Osteocyte (in vitro differentiated cells): ENCODE results near the gene PLA1A. TPM values are rescaled to one million over a fixed set of nuclear protein-coding genes. Genes with fewer than 3 reads are reported as not detected.

ENCODE experiments used
- DNase-seq: peaks from one replicate; pipeline ENCODE4 v3.0.0; 2021; ENCODE audit warnings: mixed read lengths; ENCODE audit not compliant: unreplicated experiment; ENCODE audit errors: extremely low spot score
- H3K27ac Mint-ChIP-seq: one replicate; pipeline ENCODE4 v1.8.0; 2021; ENCODE audit warnings: mild to moderate bottlenecking, mixed read lengths; ENCODE audit not compliant: unreplicated experiment
- H3K27me3 Mint-ChIP-seq: one replicate; pipeline ENCODE4 v1.8.0; 2021; ENCODE audit warnings: mixed read lengths; ENCODE audit not compliant: unreplicated experiment
- H3K36me3 Mint-ChIP-seq: one replicate; pipeline ENCODE4 v1.8.0; 2021; ENCODE audit warnings: mixed read lengths; ENCODE audit not compliant: unreplicated experiment
- H3K4me1 Mint-ChIP-seq: one replicate; pipeline ENCODE4 v1.8.0; 2021; ENCODE audit warnings: mixed read lengths; ENCODE audit not compliant: unreplicated experiment
- H3K4me3 Mint-ChIP-seq: one replicate; pipeline ENCODE4 v1.8.0; 2021; ENCODE audit warnings: mild to moderate bottlenecking, moderate library complexity, mixed read lengths; ENCODE audit not compliant: unreplicated experiment
- H3K9me3 Mint-ChIP-seq: one replicate; pipeline ENCODE4 v1.8.0; 2021; ENCODE audit warnings: mixed read lengths; ENCODE audit not compliant: unreplicated experiment
- total RNA-seq: library from RNA; stranded (reverse); gene quantifications from 2 replicates; pipeline ENCODE4 v1.2.1, GENCODE V29; 2021
- TF ChIP-seq, protein P1 (sequence below): fragments of 200-600 bp; sonication (generic); IDR thresholded peaks from 2 replicates; pipeline ENCODE4 v1.5.0; 2021; ENCODE audit warnings: antibody characterized with exemption, mild to moderate bottlenecking, moderate library complexity

PLA1A gene
- total RNA-seq, 1 donor from 2014 or later, result 0.86 TPM

- H3K9me3 Mint-ChIP-seq, result no peaks in the 10 kb centered on the region
- peaks cover 10% of the 10 kb centered on the region for H3K27me3 Mint-ChIP-seq
Measured at GRCh38 chr3:119616056-119616455, 18.4 kb downstream of the PLA1A start.

DNA sequence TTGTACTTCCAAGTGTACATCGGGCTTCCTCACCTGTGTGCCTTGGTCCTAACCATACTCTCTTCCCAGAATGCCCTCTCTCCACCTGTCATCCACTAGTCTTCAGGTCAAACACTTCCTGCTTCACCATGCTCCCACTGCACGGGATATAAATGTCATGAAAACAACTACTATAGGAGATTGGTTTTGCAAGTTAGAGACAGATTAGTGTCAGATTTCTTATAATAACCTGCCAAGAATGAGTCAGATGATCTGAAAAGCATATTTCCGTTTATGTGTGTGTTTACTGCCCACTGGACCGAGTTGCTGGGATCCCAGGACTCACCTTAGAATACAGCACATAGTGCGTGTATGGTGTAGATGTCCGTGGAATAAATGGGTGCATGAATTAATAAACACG lies 21.4 kb downstream of the PLA1A start:
- no peak overlapping the region for H3K27ac Mint-ChIP-seq
- no peak for DNase-seq
- no peak overlapping the region for H3K4me3 Mint-ChIP-seq
- TF ChIP-seq, protein P1, sequence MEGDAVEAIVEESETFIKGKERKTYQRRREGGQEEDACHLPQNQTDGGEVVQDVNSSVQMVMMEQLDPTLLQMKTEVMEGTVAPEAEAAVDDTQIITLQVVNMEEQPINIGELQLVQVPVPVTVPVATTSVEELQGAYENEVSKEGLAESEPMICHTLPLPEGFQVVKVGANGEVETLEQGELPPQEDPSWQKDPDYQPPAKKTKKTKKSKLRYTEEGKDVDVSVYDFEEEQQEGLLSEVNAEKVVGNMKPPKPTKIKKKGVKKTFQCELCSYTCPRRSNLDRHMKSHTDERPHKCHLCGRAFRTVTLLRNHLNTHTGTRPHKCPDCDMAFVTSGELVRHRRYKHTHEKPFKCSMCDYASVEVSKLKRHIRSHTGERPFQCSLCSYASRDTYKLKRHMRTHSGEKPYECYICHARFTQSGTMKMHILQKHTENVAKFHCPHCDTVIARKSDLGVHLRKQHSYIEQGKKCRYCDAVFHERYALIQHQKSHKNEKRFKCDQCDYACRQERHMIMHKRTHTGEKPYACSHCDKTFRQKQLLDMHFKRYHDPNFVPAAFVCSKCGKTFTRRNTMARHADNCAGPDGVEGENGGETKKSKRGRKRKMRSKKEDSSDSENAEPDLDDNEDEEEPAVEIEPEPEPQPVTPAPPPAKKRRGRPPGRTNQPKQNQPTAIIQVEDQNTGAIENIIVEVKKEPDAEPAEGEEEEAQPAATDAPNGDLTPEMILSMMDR, result no peak
- H3K27me3 Mint-ChIP-seq, result peaks cover 4% of the 10 kb centered on the region
- H3K36me3 Mint-ChIP-seq, result no peaks in the 10 kb centered on the region
- no peaks in the 10 kb centered on the region for H3K4me1 Mint-ChIP-seq
- no peaks in the 10 kb centered on the region for H3K9me3 Mint-ChIP-seq

More at GRCh38 chr3:119616056-119616455, 18.4 kb downstream of the PLA1A start:
- no peak overlapping the region for H3K4me3 Mint-ChIP-seq
- H3K4me1 Mint-ChIP-seq, result no peaks in the 10 kb centered on the region
- peaks cover 3% of the 10 kb centered on the region for H3K36me3 Mint-ChIP-seq
- H3K27ac Mint-ChIP-seq, result no peak overlapping the region
- DNase-seq, result no peak
- TF ChIP-seq, protein P1, result no peak

DNA sequence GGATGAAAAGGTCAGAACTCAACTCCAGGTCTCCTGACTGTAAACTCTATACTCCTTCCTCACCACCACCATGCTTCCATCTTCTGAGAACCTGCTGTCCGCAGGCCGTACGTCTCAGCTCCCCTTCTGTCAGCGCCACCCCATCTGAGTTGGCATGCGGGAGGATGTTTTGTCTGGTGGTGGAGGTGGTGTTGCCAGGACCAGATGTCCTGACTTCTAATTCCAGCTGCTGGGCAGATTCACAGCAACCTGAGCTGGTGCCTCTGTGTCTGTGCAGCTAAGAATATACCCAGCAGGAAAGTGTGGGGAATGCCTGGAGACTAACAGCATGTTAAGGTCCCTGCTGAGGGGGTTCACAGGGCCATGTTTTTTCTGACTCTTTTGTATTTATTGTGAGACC lies 23.2 kb downstream of the PLA1A start:
- H3K4me1 Mint-ChIP-seq, result peaks cover 5% of the 10 kb centered on the region

DNA sequence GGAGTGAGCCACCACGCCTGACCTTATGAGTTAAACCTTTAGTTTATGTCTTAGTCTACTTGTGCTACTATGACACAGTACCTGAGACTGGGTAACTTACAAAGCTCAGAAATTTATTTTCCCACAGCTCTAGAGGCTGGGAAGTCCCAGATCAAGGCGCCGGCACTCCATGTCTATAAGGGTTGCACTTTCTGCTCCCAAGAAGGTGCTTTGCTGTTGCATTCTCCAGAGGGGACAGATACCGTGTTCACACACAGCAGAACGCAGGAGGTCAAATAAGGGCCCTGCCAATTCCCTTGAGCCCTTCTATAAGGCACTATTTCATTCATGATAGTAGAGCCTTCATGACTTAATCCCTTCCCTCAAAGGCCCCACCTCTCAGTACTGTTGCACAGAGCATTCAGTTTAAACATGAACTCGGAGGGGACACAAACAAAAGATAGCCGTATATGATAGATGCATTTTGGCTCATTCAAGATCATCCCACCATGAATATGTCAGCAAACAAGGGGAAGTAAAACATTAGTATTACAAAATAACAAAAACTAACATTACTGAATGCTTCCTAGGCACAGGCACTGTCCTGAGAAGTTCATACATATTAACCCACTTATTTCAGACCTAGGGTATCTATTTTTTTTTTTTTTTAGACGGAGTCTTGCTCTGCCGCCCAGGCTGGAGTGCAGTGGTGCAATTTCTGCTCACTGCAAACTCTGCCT lies 26.5 kb downstream of the PLA1A start:
- H3K36me3 Mint-ChIP-seq, result no peaks in the 10 kb centered on the region
- no peak for DNase-seq
- no peaks in the 10 kb centered on the region for H3K9me3 Mint-ChIP-seq
- H3K4me3 Mint-ChIP-seq, result no peak overlapping the region
- H3K4me1 Mint-ChIP-seq, result peaks cover 13% of the 10 kb centered on the region
- H3K27me3 Mint-ChIP-seq, result peaks cover 2% of the 10 kb centered on the region
- TF ChIP-seq, protein P1, result no peak
- H3K27ac Mint-ChIP-seq, result no peak overlapping the region

More for the DNA sequence above, 23.2 kb downstream of the PLA1A start:
- Mint-ChIP-seq H3K4me3 (no peak overlapping the region), H3K27ac (no peak overlapping the region), H3K36me3 (no peaks in the 10 kb centered on the region), H3K9me3 (no peaks in the 10 kb centered on the region), H3K27me3 (peaks cover 4% of the 10 kb centered on the region)
- no peak for DNase-seq
- TF ChIP-seq, protein P1, result no peak

DNA sequence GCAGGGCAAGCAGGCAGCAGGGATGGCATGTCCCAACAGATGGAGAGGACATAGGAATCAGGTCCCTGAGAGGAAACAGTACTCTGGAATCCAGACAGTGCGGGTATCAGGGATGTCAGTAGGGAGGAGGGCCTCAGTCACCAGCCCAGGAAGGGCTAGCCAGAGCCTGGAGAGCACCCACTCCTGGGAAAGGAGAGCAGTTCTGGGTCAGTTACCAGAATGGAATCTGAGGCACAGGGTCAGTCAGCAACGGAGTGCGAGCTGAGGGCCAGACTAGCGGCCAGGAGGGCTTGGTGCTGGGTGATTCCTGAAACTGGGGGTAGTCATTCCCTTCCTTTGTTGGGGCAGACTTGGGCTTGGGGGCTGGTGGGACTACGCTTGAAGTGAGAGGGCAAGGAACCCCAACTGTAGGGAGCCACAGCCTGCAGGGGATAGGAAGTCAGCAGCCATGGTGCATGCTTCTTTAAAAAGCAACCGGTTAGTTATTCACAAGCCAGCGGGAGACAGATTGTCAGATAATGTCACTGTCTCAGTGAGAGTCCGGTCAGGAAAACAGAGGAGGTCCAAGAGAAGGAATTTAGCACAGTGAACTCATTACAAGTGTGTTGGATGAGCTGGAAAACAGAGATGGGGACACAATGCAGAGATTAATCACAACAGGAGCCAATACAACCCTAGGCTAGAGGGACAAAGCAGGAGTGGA lies 27.9 kb downstream of the PLA1A start:
- Mint-ChIP-seq H3K27me3 (peaks cover 2% of the 10 kb centered on the region), H3K9me3 (no peaks in the 10 kb centered on the region), H3K27ac (no peak overlapping the region), H3K4me3 (no peak overlapping the region), H3K36me3 (no peaks in the 10 kb centered on the region), H3K4me1 (peaks cover 18% of the 10 kb centered on the region)
- no peak for DNase-seq
- TF ChIP-seq, protein P1, result no peak
